ENCODE data around the gene PRPS1.
"Not testable (repeated sequence)": the region's sequence is repeated elsewhere in the genome, so short reads cannot be mapped to it uniquely, and the experiment has no call there.

Gene PRPS1

DNA sequence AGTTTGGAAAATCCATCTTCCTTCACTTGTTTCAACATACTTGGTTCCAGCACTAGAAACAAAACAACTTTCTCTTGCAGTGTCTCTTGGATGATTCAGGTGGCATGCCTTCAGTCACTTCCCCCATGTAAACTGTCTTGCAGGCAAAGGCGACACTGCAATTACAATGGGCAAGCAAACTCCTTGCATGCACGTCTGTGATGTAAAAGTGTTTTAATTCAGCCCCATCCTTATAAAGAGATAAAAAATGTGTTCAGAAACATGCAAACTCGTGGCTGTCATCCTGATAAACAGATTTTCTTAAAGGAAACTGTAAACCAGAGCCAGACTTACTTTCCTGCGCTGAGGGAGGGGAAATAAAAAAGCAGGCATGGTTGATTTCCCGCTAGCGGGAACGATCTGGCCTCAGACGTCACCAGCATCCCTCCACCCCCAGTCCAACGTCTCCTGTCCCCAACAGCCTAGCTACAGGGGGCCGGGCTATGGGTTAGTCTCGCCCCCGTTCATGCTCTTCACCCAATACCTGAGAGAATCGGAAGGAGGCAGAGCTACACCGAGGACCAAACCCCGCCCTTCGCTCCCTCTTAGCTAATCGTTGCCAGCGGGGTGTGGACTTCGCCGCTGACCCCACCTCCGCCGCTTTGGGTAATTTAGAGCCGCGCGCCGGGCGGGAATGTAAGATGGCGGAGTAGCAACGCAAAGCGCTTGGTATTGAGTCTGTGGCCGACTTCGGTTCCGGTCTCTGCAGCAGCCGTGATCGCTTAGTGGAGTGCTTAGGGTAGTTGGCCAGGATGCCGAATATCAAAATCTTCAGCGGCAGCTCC lies at the start of gene PRPS1:
Gene PRPS1 (plus strand): TSS at position 673 of the 824 bp plus-strand sequence. CDS start 119 bp downstream, at position 792.
- peak; percentile 89 for DNase-seq

DNA sequence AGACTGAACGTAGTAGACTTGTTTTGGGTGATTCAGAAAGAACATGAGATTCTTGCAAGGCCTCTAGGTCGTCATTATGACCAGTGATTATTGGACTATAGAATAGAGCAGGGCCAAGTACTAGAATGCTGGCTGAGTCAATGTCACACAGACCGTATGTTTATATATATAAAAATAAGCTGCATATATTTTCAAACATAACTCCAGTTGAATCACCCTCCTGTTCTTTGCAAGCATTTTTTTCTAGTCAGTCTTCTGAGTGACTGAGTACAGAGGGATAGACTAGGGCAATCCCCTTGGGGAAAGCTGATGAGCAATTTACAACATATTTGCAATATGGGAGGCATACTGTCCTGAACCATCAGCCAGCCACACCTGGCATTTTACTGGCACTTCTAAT lies 48.4 kb upstream of the PRPS1 start:
- no peak for DNase-seq

- DNase-seq, result no peak
These were observed 46.4 kb upstream of the PRPS1 start for GRCh38 chrX:107581923-107582322.

DNA sequence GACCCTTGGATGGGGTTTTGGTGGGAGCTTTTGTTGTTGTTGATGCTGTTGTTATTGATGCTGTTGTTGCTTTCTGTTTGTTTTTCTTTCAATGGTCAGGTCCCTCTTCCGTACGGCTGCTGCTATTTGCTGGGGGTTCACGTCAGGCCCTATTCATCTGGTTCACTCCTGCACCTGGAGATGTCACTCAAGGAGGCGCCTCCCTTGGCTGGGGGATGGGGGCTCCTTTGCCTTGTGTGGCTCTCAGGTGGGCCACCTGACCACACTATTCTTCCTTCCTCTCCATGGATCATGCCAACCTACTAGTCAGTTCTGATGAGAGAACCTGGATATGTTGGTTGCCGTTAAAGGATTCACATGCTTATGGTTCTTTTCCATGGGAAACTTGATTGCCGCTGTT lies 39.1 kb upstream of the PRPS1 start:
- DNase-seq, result no peak

DNA sequence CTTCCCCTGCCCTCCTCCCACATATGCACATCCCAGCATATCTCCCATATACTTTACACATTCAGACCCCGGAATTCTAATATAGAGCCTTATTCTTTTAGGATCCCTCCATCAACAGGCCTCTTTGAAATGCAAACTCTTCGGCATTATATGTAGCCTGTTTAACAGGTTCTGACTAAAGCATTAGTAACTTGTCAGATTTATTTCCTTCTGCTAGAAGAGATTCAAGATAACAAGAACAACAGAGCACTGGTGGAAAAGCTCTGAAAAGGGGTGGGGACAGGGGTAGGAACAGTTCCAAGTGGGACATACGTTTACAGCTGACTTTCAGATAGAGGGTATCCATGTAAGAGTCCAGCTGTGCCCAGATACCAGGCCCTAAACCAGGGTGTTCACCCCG lies 31.7 kb upstream of the PRPS1 start:
- no peak for DNase-seq

DNA sequence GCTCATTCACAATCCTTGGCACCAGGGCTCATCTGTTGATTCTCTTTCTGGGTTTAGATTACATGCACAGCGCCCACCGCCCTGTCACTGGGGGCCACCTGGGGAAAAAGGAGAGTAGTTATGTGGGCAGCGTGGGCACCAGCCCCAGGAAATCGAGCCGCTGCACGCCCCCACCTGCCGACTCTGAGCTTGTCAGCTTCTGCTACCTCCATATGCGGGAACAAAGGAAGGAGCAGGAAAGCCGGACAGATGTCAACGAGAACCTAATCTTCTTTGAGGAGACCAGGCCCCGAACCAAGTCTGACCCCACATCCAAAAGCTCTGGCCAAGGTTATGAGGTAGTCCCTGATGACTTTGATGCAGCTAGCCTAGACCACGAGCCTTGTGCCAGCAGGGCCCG lies 31.0 kb upstream of the PRPS1 start:
- no peak for DNase-seq

- no peak for DNase-seq
These were observed 30.5 kb upstream of the PRPS1 start for GRCh38 chrX:107597791-107598190.

DNA sequence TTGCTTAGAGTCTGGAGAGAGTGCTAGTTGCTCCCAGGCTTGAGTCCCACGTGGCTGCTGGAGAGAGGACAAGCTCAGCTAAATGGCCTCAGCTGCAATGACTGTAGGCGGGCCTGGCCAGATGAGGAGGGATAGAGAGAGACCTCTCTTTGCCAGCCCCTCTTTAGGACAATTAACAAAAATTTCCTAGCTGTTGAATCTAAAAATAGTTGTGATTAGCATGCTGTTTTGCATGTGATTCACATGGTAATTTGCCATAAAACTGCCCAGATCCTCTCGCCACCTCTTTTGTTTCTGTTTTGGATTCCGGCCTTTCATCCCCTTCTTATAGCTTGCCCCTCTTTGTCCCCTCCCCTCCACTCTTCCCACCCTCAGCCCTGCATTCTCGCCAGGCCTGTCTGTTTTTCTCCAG lies 28.9 kb upstream of the PRPS1 start:
- no peak for DNase-seq

DNA sequence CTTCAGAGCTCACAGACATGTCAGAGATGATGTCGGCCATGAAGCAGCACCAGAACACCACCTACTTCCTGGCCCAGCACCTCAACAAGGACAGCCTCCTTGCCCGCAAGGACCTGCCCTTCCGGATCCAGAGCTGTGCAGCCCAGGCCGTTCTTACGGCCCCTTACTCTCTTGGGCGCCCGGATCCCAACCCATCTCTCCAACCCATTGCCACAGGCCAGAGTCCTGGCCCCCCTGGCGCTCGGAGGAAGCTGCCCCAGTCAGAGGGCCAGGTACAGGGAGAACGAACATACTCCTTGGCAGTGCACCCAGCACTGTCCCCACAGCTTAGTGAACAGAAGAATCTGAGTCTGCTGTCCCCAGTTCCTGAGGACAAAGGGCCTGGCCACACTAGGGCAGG lies 27.9 kb upstream of the PRPS1 start:
- no peak for DNase-seq

GRCh38 chrX:107601326-107601725 lies 27.0 kb upstream of the PRPS1 start:
- DNase-seq, result no peak

GRCh38 chrX:107601759-107602158 lies 26.6 kb upstream of the PRPS1 start:
- no peak for DNase-seq

DNA sequence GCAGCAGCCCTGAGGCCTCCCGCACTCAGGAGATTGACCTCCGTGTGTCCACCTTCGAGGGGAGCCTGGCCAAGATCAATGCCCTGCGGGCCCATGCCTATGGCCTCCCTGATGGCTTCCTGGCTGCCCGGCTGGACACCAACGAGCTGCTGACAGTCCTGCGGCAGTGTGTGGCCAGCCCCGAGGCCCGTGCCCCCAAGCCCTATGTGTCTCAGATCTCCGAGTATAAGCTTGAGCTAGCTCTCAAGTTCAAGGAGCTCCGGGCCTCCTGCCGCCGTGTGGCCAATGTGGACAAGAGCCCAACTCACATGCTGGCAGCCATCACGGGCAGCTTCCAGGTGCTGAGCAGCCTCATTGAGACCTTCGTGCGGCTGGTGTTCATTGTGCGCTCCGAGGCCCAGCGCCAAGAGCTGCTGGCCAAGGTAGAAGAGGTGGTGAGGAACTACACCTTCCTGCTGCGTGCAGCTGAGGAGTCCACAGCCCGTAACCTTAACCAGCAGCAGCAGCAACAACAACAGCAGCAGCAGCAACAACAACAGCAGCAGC lies 25.5 kb upstream of the PRPS1 start:
- DNase-seq, result no peak

- no peak for DNase-seq
These were observed 24.7 kb upstream of the PRPS1 start for GRCh38 chrX:107603429-107604159.

DNA sequence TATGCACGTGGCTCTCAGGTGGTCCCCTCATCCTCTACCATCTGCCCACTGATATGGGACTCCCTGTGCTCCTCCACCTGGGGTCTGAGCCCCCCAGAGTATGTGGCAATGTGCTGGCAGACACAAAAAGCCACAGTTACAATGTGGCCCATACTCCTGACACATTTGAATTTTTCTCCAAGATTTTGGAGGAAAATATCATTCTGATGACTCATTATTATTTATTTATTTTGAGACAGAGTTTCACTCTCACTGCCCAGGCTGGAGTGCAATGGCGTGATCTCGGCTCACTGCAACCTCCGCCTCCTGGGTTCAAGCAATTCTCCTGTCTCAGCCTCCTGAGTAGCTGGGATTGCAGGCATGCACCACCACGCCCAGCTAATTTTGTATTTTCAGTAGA lies 19.2 kb upstream of the PRPS1 start:
- not testable (repeated sequence) for DNase-seq

DNA sequence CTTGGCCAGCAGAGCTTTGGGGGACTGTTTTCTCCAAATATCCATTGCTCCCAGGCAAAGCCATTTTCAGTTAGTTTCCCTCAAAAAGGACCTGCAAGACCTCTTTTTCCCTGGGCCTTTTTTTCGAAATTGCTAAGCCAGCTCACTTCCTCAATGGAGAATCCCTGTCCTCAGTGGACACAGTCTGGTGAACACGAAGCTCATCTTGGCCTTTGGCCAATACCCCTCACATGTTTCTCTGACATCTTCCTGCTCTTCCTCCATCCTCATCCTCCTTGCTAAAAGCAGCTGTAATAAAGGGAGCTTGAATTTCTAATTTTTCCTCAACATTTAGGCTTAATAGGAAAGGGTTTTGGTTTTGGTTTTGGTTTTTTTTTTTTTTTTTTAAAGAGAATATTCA lies 17.6 kb upstream of the PRPS1 start:
- no peak for DNase-seq

GRCh38 chrX:107619885-107620322 lies 8.4 kb upstream of the PRPS1 start:
- no peak for DNase-seq

DNA sequence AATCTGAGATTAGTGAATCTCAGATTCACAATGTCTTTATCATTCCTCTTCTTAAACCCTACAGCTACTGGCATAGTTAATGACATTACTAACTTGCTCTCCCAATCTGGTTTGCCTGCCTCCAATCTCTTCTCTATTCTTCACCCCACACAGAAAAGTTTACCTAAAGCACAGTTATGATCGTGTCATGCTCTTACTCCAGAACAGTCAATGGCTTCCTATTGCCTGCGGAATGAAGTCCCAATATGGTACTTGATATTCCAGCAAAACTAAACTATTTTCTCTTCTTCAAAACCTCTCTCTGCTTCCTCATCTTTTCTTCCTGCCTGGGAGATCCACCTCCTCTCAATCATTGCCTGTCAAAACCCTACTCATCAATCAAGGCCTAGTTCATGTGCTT lies 3.4 kb upstream of the PRPS1 start:
- DNase-seq, result no peak

GRCh38 chrX:107625739-107626138 lies 2.6 kb upstream of the PRPS1 start:
- no peak for DNase-seq

GRCh38 chrX:107626481-107626880 lies 1.8 kb upstream of the PRPS1 start:
- no peak for DNase-seq

DNA sequence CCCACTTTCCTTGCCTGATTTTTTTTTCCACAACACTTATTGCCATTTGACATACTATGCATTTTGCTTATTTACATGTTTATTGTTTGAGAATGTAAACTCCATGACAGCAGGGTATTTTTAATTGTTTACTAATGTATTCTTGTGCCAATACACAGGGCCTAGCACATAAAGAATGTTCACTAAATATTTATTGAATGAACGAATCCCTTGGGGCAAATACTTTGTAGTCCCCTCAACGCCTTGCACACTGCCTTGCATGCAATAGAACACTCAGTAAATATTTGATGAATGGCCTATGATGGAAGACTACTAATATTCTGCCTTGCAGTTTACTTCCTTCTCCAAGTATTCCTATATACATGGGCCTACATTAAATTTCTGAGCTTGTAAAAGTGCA lies 1.4 kb upstream of the PRPS1 start:
- DNase-seq, result no peak

DNA sequence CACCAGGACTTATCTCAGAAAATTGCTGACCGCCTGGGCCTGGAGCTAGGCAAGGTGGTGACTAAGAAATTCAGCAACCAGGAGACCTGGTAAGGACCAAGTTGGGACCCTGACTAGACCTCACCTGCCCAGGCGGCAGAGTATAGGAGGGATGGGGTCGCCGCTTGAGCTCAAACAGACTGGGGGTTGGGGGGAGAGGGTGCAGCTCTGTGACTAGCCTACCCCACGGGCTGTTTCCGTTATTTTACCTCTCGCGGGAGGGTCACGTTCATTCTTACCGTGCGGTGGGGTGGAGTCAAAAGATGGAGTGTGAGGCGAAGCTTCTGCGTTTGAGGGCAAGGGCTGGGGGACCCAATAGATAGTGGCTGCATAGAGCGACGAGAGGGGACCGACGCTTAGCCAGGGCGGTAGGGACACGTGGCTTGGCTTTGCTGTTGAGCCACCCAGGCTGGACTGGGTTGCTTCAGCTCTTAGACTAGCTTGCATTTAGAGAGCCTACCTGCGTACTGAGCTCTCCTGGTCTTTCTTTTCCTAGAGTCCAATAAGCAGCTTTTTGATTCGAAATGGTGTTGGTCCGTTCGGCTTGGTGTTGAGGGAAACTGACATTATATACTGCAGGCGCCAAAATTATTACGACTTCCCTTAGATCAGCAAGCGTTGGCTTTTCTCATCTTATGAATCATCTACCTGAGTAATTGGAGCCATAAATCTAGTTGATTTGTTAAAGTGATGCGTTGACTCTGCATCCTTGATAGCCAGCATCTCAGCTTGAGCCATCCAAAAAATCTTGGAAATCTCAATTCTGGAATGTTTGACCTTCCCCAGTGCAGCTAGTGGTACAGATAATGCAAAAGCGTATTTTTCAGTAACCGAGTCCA lies 591 bp downstream of the PRPS1 start:
- DNase-seq, result peak; percentile 3

DNA sequence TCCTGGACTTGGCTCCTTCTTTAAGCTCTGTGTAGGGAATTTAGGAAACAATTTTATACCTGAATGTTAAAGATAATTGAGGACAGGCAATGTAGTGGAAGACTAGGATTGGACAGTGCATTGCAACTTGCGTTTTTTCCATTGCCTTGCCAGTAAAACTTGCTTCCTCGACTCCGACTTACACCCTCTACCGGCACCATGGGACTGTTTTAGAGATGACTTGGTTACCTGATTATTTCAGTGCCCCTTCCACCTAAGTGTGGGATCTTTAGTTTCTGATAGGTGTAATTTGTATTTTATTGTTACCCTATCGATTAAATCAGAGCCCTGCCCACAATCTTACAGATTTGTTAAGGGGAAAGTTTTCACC lies 1.2 kb downstream of the PRPS1 start:
- DNase-seq, result no peak

DNA sequence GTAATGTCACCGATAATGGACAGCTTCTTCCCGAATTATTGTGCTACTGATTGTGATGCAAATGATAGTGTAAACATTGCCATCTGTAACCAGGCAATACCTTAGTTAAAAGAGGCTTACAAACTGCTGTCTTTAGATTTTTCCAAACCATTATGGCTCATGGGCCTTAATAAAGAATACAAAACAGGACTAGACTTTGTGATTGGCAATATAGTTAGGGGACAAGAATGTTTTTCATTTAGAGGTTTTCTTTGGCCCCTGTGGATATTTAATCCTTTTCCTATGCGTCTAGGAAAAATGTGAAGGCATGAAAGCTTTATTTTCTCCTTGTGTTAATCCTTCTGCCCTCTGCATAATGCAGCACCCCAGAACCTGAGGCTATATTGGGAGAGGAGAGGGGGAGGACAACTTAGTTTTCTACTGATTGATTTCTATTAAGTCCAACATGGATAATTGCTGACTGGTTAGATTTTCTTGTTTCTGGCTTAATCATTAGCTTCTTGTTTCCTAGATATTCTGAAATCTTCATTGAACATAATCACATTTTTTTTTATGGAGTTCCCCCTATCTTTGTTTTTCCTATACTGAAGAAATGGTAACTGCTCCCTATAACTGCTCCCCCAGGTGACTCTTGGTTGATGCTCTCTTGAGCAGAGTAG lies 1.9 kb downstream of the PRPS1 start:
- DNase-seq, result no peak

Measured in DMS79 (cell line).